ENCODE measurements around the gene ARMC5. TPM values are rescaled to one million over a fixed set of nuclear protein-coding genes. Genes with fewer than 3 reads are reported as not detected.

Gene ARMC5
- polyA plus RNA-seq, 5 donors, result 7.4 to 17.4 (median 10.1) TPM

DNA sequence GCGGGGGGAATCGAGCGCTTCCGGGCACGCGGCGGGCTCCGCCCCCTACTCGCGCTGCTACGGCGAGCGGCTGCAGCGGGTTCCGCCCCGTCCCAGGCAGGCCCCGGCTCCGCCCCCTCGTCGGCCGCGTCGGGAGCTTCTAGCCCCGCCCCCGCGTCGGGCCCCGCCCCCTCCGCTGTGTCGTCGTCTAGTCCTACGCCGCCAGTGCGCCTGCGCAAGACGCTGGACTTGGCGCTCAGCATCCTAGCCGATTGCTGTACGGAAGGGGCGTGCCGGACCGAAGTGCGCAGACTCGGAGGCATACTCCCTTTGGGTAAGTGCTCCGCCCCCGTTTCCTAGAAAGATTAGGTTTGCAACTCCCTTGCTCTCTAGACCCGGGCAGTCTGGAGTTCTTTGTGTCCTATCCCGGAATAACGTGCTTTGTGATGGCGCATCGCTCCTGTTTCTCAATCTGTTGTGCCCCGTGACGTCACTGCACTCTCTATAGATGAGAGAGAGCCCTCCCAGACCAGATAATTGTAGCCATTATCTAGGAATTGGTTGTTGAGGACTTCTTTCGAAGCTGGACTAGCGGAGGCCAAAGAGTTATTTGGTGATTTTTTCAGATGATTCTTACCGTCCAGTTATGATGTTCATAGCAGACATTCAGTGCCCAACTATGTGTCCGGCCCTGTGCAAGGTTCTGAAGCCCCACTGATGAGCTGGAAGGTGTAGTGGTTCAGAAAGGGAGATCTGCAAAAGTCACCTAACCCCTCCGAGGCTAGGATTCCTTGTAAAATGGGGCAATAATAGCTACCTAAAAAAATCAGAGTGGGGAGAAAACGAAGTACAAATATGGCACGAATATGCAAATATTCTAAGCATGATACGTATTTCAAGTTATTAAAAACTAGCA, 633 bp downstream of the ARMC5 start:
- DNase-seq, result peak; percentile 99 to 100

DNA sequence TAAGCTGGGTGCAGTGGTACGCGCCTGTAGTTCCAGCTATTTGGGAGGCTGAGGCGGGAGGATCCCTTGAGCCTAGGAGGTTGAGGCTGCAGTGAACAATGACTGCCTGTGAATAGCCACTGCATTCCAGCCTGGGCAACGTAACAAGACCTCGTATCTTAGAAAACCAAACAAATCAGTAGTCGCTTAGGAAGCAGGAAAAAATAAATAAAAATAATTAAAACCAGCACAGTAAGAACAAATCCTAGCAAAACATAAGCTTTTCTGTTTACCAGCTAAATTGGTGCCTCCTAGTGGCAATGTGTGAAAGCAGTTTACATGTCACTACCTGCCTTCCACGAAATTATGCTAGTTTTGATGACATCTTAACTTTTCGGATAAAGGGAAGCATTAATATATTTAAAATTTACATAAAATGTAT, 1.3 kb downstream of the ARMC5 start:
- DNase-seq, result no peak

DNA sequence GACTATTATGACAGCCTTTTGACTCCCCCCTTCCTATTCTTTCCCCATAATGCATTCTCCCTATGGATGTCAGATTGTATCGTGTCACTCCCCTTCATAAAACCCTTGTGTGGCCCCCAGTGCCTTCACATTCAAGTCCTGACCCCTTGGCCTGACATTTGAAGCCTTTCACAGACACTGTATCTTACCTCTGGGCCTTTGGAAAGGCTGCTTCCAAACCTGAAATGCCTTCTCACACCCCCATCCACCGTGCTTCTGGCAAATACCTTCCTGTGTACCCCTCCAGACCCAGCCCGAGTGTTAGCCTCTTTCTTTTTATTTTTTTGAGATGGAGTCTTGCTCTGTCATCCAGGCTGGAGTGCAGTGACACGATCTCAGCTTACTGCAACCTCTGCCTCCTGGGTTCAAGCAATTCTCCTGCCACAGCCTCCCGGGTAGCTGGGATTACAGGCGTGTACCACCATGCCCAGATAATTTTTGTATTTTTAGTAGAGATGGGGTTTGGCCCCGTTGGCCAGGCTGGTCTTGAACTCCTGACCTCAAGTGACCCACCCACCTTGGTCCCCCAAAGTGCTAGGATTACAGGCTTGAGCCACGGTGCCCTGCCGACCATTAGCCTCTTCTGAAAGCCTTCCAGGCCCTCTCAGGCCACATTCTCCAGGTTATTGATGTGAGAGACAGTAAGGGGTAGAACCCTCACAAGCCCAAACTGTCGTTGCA, 2.1 kb downstream of the ARMC5 start:
- no peak for DNase-seq

DNA sequence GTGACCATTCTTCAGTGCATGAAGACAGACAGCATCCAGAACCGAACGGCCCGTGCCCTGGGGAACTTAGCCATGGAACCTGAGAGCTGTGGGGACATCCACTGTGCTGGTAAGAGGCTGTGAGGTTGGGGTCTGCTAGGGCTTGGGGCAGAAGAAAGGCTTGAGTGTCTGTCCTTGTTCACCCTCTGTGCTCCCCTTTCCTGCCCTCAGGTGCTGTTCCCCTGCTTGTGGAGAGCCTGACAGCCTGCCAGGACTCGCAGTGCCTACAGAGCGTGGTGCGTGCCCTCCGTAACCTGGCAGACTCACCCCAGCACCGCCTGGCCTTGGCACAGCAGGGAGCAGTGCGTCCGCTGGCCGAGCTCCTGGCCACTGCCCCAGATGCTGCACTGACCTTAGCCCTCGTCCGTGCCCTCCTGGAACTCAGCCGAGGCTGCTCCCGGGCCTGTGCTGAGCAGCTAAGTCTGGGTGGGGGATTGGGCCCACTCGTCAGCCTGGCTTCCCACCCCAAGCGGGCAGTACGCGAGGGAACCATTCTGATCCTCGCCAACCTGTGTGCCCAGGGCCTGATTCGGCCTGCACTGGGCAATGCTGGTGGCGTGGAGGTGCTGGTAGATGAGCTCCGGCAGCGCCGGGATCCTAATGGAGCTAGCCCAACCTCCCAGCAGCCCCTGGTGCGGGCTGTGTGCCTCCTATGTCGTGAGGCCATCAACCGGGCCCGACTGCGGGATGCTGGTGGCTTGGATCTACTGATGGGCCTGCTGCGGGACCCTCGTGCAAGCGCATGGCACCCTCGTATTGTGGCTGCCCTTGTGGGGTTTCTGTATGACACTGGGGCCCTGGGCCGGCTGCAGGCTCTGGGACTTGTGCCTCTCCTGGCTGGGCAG, 2.9 kb downstream of the ARMC5 start:
- no peak for DNase-seq

DNA sequence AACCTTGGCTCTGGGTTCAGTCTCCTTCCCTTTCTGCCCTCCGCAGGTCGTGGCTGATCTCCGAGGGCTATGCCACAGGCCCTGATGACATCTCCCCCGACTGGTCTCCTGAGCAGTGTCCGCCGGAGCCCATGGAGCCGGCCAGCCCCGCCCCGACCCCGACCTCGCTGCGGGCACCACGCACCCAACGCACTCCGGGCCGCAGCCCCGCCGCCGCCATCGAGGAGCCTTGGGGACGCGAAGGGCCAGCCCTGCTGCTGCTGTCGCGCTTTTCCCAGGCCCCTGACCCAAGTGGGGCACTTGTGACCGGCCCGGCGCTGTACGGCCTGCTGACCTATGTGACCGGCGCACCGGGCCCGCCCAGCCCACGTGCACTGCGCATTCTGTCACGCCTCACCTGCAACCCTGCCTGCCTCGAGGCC, 5.1 kb downstream of the ARMC5 start:
- DNase-seq, result no peak

DNA sequence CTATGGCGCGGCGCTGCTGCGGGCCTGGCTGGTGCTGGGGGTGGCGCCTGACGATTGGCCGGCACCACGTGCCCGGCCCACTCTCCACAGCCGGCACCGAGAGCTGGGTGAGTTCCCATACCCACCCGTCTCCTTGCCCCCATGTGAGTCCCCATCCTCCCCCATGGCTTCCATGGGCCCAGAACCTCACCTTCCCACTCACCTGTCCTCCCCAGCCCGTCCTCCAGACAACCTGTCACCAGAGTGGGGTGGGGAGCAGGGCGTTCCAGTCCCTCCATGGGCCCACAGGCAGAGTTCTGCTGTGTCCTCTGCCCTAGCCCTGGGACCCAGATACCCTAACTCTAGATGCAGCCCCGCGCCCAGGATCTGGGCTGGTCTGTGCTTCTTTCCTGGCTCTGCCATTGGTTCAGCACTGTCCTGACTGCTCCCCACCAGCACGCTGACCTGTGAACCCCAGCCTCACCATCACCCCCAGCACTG, 5.5 kb downstream of the ARMC5 start:
- DNase-seq, result no peak

DNA sequence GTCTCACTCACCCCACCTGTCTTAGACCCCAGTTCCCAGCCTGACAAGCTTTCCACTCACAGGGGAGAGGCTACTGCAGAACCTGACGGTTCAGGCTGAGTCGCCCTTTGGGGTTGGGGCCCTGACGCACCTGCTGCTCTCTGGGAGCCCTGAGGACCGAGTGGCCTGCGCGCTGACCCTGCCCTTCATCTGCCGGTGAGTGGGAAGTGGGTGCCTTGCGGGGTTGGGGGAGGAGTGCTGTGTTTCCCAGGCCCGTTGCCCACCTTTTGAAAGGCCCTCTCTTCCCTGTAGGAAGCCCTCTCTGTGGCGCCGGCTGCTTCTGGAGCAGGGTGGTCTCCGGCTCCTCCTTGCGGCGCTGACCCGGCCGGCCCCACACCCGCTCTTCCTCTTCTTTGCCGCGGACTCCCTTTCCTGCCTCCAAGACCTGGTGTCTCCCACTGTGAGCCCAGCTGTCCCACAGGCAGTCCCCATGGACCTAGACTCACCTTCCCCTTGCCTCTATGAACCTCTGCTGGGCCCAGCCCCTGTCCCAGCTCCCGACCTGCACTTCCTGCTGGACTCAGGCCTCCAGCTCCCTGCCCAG, 6.6 kb downstream of the ARMC5 start:
- DNase-seq, result no peak

DNA sequence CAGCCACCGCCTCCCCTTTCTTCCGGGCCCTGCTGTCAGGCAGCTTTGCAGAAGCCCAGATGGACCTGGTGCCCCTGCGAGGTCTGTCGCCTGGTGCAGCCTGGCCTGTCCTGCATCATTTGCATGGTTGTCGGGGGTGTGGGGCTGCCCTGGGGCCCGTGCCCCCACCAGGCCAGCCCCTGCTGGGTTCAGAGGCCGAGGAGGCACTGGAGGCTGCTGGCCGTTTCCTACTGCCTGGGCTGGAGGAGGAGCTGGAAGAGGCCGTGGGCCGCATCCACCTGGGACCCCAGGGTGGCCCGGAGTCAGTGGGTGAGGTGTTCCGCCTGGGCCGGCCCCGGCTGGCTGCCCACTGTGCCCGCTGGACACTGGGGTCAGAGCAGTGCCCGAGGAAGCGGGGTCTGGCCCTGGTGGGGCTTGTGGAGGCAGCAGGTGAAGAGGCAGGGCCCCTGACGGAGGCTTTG, 7.1 kb downstream of the ARMC5 start:
- DNase-seq, result no peak

DNA sequence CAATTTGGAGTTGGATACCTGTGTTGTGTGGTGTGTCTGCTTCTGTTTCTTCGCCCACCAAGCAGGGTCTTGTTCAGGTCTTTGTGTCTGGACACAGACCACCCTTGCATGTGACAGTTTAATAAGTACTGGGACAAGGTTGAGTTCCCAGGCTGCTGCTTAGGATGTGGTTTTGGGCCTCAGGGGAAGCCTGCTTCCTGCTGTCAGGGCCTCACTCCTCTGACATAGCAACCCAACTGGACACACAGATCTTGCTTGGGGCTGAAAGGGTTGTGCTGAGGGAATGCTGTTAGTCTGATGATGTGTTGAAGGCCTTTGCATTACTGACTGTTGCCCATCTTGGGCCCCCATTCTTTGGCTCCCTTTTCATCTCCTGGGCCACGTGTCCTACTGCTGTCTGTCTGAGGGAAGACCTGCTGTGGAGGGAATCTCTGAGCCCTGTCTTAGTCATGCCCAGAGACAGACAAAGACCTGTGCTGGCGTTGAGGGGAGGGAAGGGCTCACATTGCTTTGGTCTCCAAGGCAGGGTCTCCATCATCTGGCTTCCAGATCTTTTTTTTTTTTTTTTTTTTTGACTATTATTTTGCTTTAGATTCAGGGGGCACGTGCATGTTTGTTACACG, 8.0 kb downstream of the ARMC5 start:
- no peak for DNase-seq

DNA sequence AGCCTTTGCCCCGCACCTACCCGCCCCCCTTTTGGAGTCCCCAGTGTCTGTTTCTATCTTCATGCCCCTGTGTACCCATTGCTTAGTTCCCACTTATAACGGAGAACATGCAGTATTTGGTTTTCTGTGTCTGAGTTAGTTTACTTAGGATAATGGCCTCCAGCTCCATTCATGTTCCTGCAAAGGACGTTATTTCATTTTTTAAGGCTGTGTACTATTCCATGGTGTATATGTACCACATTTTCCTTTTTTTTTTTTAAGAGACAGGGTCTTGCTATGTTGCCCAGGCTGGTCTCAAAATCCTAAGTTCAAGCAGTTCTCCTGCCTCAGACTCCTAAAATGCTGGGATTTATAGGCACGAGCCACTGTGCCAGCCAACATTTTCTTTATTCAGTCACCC, 8.6 kb downstream of the ARMC5 start:
- DNase-seq, result no peak

DNA sequence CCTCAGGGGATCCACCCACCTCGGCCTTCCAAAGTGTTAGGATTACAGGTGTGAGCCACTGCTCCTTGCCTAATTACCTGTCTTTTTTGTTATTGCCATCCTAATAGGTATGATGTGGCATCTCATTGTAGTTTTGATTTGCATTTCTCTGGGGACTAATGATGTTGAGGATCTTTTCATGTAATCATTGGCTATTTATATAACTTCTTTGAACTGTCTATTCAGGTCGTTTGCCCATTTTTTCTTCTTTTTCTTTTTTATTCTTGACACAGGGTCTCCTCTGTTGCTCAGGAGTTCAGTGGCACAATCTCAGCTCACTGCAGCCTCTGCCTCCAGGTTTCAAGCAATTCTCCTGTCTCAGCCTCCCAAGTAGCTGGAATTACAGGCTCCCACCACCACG, 11.3 kb downstream of the ARMC5 start:
- no peak for DNase-seq

DNA sequence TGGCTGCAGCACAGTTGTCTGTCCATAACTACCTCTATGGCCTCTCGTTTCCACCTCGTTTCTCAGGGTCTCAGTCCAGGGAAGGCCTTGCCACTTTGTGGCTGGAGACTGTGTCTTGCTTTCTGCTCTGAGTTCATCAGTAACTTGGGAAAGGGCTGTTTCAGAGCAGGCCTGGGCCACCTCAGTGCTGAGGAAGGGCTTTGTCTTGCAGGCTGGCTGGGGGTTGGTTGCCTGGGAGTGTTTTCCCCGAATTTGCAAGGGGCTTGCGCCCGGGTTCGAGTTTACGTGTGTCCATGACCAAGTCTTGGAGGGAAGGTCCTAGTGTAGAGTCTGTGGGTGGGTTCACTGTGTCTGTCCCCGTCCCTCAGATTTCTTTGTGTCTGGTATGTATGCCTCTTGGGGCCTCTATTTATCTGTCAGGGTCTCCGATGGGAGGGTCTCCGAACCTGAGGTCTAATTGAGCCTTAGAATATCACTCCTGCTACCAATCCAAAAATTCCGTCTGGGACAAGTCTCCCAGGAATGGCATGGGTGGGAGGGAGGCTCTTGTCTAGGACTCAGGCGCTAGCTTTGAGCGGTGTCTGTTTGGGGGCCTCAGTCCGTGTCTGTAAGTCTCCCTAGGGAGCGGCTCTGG, 12.1 kb downstream of the ARMC5 start:
- no peak for DNase-seq

DNA sequence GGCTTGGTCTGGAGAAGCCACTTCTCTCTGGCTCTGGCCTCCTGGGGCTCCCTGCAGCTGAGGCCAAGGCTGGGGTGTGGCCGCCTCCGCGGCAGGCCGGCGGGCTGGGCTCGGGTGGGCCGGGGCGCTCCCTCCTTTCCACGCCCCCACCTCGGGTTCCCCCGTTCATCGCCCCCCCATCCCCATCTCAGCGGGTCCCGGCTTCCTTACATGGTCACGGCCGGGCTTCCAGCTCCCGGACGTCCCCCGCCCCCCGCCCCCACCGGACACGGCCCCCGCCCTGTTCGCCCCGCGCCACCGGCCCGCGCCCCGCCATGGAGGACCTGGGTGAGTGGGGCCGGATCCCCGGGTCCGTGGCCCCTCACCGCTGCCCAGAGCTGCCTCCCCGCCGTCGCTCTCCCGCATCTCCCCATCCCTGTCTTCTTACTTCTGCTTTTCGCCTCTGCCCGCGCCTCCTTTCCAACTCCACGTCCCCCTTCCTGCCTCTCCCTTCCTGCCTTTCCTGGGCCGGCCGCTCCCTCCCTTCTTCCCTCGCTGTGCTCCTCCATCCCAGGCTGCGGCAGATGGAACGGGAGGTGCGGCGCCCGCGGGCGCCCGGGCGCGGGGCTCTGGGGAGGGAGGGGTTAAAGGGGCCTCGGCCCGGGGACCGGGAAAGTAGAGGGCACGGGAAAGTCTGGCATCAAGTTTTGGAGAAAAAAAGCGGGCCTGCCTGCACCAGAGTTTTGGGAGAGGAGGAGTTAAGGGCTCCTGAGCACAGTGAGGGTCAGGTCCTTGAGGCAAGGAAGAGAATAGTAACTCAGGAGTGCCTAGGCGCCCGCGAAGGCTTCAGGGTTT, 12.8 kb downstream of the ARMC5 start, which contains the start of gene TGFB1I1:
Gene TGFB1I1 (plus strand): TSS at position 278 of the 834 bp plus-strand sequence. CDS start 37 bp downstream, at position 315.
- DNase-seq, result peak; percentile 77 to 82

DNA sequence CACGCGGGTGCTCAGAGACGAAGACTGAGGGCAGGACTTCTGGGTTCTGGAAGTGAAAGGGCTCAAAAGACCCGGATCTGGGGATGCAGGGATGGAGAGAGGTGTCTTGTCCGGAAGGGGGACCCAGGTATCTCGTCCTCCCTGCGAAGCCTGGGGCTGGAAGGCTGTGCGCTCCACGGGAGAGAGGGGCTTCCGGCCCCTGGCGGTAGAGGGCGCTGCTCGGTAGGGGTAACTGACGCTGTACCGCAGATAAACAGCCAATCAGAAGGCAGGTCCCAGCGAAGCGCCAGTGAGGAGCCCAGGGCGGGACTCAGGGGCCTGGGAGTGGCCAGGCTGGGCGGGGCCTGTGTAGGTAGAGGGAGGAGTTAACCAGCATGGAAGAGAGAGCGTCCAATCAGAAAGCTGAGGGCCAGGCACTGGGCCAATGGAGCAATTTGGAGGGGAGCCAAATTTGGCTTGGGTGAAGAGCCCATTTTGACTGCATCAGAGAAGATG, 13.5 kb downstream of the ARMC5 start:
- DNase-seq, result peak; percentile 84 to 90

DNA sequence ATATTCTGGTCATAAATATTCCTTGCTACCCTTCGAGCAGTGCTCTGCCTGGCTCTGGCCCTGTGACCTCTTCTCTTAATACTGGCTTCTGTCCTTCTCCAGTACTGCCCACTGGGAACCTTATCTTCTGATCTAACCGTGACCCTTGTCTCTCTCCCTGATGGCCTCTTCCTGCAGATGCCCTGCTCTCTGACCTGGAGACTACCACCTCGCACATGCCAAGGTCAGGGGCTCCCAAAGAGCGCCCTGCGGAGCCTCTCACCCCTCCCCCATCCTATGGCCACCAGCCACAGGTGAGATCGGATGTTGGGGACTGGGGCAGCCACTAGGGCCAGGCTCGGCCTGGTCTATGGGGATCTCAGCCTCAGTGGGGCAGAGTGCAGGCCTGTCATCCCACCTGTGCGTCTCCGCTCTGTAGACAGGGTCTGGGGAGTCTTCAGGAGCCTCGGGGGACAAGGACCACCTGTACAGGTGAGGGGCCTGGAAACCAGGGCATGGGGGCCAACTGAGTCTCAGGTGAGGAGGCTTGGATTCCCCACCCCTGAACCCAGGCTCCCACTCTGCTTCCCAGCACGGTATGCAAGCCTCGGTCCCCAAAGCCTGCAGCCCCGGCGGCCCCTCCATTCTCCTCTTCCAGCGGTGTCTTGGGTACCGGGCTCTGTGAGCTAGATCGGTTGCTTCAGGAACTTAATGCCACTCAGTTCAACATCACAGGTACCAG, 14.1 kb downstream of the ARMC5 start:
- no peak for DNase-seq

DNA sequence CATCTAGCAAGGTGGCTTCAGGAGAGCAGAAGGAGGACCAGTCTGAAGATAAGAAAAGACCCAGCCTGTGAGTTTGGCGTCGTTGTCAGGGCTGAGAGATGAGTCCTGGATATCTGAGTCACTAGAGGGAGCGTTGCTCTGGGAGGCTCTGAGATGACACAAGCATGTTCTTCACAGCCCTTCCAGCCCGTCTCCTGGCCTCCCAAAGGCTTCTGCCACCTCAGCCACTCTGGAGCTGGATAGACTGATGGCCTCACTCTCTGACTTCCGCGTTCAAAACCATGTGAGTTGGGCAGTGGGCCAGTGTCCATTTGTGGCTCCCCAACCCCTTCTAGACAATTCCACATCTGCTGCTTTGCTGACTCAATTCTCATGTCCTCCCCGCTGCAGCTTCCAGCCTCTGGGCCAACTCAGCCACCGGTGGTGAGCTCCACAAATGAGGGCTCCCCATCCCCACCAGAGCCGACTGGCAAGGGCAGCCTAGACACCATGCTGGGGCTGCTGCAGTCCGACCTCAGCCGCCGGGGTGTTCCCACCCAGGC, 14.9 kb downstream of the ARMC5 start:
- no peak for DNase-seq

DNA sequence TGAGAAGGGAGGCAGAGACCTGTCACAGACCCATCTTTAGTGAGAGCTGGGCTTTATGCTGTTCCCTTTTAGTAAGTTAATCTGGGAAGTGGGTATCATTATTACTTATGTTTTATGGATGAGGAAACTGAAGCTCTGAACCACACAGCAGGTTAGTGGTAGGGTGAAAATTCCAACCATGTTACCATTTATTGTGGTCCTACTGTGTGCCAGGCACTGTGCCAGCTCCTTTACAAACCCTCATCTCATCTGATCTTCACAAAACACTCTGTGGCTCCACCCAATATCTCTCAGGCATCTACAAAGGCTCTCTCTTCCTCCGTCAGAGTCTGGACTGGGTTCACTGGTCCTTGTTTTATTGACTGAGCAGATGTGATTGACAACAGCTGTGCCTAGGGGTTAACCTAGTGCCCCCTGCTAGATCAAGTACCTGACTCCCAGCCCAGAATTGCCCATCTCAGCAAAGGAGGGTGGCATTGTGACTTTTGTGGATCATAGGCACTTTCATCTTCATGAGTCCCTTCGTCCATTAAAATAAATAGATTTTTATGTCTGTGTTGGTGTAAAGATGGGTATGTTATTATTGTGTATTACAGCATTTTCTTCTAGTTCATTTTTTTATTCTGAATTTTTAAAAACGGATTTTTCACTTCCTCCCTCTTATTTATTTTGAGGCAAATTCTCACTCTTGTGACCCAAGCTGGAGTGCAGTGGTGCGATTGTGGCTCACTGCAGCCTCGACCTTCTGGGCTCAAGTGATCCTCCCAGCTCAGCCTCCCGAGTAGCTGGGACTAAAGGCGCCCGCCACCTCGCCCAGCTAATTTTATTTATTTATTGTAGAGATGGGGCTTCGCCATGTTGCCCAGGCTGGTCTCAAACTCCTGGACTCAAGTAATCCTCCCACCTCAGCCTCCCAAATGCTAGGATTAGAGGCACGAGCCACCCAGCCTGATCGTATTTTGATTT, 15.8 kb downstream of the ARMC5 start:
- no peak for DNase-seq
